HG02642 (cell line): ENCODE measurements around the gene MCFD2.
"Not testable (repeated sequence)": the region's sequence is repeated elsewhere in the genome, so short reads cannot be mapped to it uniquely, and the experiment has no call there.

Experiments
- ATAC-seq: cut with Tn5 transposase; IDR thresholded peaks from one replicate; pipeline ENCODE4 v1.9.1; 2021; ENCODE audit warnings: mild to moderate bottlenecking; ENCODE audit not compliant: unreplicated experiment, poor library complexity

Gene MCFD2

DNA sequence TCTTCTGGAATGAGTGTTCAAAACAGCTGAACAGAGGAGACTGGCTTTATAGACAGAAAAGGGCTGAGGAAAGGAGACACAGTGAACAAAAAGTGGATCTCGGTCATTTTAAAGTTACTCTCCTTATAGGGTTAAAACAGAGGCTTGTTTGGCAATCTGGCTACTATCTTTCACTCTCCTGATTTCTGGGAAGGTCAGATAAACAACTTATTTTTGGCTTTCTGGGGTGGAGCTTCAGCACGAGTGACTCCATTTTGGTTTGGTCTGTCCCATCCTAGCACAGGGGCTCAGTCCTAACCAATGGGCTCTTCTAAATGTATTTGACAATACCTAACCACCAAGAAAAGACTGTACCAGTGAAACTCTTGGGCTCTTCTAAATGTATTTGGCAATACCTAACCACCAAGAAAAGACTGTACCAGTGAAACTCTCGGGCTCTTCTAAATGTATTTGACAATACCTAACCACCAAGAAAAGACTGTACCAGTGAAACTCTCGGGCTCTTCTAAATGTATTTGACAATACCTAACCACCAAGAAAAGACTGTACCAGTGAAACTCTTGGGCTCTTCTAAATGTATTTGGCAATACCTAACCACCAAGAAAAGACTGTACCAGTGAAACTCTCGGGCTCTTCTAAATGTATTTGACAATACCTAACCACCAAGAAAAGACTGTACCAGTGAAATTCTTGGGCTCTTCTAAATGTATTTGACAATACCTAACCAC is 39.5 kb downstream of the MCFD2 start:
- not testable (repeated sequence) for ATAC-seq

DNA sequence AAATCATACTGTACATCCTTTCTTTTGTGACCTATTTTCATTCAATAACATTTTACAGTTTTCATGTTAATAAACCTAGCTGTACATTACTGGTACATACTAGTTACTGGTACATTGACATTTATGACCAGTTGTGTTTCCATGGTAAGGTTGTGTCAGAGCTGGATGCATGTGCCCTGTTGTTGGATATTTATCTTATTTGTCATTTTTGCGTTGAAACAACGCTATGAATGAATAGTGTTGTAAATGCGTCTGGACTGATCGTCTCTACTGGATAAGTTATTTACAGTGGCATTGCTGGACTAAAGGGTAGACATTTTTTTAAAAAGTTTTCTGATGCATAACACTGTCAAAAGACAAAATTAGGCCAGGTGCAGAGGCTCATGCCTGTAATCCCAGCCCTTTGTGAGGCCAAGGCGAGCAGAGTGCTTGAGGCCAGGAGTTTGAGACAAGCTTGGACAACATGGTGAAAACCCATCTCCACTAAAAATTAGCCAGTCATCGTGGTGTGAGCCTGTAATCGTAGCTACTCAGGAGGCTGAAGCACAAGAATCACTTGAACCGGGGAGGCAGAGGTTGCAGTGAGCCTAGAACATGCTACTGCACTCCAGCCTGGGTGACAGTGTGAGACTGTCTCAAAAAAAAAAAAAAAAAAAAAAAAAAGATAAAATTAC is 40.2 kb downstream of the MCFD2 start:
- no peak for ATAC-seq

DNA sequence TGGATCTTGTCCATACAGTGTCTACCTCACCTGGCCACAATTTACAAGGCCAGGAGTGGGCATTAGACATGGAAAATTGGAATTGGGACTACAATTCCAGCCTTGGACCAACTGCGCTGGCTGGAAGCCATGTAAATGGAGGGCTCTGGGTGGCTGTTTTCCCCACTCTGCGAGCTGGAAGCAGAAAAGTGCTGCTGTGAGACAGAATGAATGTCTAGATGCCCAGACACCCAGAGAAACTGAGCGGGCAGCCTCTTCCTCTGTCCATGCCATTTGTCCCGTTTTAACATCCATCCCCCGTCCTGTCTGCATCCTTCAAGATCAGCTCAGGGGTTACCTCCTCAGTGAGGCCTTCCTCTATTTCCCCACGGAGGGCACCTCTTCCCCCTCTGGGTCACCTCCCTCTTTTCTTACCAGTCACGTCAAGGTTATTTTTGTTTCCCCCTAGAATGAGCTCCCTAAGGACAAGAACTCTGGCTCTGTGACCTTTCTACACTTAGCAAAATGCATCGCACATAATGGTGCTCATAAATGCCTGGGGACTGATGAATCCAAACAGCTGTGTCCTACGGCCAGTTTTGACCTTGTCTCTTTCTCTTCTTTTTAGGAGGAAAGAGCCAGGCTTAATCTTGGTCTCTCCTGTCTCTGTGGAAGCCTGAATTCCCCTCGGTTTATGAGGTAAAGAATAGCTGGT is 41.2 kb downstream of the MCFD2 start:
- ATAC-seq: no peak

DNA sequence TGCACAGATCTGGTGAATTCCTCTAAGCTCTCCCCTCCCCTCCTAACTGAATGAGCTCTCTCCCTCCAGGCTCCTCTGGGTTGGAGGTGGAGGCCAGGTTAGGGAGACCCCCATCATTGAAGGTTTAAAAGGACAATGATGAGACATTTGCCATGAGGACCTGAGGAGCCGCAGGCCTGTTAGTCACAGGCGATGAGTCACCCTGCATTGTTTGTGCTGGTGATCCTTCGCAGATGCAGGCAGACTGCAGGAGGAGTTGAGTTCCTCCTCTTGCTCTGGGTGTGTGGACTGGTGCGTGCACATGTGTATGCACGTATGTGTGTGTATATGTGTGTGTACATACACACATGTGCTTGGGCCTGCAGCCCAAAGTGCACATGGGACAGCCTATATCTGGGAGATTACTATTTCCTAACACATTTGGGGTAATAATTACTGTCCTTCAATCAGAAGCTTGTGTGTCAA is 42.0 kb downstream of the MCFD2 start:
- ATAC-seq: no peak

DNA sequence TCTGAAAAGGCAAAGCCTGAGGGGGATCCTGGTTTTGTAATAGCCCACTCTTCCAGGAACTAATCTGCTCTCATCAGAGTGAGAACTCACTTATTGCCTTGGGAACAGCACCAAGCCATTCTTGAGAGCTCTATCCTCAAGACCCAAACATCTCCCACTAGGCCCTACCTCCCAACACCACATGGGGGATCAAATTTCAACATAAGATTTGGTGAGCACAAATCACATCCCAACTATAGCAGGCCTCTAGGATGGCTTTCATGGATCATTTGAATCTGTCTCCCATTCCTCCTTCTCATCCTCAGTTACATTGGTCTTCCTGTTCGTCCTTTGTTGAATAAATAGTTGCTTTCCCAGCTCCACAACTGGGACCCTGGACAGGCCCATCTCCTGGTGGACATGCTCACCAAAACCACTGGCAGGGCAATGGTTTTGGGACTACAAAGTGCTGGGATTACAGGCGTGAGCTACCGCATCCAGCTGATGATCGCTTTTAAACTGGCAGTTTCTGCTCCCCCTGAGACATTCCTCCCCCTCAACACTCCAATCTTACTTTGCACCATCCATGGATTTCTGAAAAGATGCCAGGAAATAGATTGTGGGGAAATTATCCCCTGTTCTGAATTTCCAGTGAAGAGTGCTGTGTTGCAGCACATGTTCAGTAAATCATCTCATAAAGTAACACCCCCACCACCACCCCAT is 42.6 kb downstream of the MCFD2 start:
- no peak for ATAC-seq

DNA sequence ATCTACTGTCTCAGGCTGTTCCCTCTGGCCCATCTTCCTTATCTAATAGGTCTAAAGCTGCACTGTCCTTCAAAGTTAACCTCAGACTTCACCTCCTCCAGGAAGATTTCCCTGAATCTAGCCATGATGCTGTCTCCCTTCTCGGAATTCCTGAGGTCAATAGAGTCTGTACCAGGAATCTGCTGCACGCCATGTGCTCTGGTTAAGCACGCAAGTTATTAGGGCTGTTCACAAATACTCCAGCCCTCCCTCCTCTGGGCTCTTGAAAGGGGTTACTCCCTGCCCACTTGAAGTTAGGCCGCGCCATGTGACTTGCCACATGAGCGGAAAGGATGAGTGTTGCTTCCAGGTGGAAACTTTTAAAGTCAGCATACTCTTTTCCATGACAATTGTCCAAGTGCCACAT is 43.6 kb downstream of the MCFD2 start:
- no peak for ATAC-seq

DNA sequence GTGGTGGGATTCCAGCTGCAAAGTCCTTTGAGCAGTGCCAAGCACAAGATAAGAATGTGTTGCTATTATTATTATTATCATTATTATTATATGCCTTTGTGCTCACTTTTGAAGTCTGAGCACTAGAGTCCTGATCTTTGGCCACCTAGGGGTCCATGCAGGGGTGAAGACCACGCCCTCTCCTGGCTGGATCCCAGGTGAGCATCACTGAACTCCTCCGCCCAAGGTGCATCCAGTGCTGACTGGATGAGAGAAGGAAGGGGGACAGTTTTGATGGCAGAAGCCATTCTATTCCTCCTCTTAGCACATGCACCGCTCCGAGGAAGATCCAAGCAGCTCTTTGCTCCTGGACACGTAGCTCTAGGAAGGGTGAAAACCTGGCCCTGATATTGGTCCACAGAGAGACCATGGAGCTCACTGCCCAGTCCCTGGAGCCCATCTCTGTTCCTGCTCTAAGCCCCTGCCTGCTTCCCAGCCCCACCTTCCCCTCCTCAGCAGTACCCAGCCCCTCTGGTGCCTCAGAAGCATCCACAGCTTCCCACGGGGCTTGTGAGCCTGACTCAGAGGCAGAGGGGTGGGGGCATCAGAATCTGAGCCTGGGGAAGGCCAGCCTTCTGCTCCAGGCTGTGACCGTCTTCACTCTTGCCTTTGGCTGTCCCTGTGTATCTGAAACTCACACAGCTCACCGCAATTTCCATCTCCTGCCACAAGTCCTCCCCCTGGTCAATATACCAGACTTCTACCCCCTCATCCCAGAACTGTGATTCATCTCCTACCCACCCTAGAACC is 45.4 kb downstream of the MCFD2 start:
- ATAC-seq: no peak

DNA sequence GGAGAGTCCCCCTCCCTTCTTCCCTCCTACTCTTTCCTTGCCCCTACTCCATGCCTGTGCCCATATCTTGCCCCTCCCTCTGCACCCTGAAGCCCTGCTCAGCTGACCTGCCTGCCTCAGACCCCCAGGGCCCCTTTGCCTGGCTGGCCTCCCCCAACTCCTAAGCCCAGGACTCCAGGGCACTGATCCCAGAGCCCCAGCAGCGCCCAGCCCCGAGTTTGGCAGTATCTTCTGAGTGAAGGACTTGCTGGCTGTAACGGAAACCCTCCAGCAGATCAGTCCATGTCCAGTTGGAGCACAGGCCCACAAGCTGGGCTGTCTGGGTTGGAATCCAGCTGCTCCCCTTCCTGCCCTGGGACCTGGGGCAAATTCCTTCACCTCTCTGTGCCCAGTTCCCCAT is 46.0 kb downstream of the MCFD2 start:
- no peak for ATAC-seq

DNA sequence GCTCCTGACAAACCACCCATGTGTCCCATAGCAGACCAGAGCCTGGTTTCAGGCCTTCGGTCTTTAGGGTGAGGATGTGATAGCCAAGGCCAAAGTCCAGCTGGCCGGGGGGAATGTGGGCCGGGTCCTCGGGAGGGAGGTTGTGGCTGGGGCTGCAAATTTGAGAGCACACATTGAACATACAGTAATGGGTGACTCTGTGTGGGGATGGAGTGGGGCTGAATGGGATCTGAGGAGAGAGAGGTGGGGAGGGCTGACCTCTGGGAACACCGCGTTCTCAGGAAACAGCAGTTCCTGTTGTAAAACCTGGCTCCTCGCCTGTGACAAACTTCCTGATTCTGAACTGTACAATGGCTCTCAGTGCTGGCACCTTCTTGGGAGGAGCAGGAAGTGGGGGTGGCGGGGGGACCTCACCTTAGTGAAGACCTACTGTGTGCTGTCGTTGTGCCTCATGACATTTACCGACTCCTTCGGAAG is 48.8 kb downstream of the MCFD2 start:
- ATAC-seq: no peak

DNA sequence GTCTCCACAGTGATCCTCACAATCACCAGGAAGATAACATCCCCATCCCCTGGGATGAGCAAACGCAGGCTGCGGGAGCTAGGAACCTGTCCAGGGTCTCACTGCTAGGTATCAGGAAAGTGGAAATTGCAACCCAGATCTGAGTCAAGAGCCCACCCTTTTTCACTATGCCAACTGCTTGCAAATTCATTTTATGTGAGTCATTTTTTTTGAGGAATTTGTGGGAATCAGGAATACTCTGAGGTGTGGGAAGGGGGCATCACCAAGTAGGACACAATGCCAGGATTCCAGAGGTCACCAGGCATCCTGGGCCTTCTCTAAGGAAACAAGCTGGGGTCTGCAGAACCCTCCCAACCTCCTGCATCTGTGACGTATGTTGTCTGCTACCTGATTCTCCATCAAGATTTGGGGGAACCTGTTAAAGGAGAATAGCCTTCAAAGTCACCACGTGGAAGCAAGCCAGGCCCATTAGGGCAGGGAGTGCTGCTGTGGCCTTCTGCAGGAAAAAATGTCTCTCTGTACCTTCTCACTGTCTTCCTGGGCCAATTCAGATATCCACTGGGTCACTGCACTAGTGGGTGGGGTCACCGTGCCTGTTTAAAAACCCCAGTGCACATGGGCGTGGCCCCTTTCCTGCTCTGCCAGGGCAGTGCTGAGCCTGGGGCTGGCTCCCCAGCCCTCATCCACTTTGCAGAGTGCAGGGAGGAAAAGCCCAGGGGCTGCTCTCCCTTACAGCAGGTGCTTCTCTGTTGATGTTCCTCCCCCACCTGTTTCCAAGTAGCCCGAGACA is 50.2 kb downstream of the MCFD2 start:
- no peak for ATAC-seq

DNA sequence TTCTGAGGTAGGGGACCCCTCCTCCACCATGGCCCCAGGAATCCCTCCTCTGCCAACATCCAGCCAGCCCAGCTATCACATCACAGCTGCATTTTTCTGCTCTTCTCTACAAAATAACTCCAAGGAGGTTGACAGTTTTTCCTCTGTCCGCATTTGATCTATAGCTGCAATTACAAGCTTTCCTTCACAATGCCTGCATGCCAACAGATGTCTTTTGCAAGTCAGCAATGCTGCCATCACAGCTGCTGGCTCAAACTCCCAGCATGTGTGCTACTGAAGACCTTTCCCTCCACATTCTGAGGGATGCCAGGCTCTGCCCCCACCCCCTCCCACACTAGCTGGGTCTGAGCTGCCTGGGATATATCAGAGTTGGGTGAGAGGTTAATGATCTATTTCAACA is 51.7 kb downstream of the MCFD2 start:
- ATAC-seq: no peak

DNA sequence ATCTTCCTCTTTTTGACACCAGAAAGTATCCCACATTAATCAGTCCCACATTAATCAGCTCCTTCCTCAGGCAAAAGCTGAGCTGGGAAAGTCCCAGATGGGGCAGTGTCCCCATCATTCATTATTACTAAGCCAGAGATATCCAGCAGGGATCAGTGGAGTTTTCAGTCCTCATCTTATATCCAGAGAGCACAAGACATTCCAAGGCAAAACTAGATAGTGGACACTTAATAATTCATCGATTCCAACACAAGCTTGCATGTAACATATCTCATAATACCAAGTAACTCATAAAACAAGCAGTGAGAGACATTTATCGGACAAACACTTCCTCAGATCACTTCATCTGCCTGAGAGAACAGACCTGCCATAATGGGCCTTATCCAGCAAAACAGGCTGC is 53.1 kb downstream of the MCFD2 start:
- no peak for ATAC-seq

DNA sequence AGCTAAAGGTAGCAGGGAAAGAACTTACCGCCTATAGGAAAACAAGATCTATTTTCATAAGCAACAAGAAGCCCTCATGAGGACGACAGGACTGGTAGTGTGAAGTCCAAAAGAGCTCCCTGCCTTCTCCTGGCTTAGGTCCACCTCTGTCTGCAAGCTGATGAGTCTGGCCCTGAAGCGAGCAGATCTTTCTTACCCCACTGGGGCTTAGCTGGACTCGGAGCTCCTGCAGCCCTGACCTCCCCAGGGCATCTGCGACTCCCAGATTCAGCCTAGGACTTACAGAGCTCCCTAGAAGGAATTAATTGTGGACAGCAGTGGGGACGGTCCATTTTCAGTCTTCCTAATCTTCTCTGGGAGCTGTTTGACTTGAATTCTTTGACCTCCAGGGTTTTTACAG is 53.7 kb downstream of the MCFD2 start:
- no peak for ATAC-seq

DNA sequence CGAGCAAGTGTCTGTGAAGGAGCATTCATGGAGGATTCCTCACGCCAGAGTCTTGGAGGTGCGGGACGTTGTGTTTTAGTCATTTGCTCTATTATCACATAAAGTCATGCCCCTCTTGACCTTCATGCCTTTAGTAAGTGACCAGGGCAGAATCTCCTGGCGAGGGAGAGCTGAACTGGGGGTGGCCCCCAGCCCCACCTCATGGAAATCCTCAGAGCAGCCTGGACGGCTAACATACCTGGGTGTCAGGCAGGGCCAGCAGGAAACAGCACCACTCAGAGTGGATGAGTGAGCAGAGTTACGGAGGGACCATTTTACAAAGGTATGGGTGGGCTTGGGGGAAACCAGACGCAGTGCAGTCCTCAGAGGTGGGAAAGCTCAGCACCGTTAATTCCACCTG is 56.1 kb downstream of the MCFD2 start:
- ATAC-seq: no peak

DNA sequence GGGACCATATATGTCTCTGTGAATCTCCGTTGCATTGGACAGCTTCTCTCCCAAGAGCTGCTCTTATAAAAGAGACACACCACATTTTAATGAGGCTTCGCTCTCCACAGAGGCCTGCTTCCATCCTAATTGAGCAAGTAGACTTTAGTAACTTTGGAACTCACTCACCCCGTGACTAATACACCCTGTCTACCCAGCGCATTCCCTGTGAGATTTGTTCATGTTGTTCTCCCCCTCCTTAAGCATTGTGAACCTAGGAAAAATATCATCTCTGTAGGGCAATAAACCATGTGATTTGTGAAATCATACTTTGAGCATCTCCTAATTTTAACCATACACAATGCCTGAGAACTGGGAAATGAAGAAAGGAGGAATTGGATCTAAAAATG is 56.9 kb downstream of the MCFD2 start:
- ATAC-seq: no peak

DNA sequence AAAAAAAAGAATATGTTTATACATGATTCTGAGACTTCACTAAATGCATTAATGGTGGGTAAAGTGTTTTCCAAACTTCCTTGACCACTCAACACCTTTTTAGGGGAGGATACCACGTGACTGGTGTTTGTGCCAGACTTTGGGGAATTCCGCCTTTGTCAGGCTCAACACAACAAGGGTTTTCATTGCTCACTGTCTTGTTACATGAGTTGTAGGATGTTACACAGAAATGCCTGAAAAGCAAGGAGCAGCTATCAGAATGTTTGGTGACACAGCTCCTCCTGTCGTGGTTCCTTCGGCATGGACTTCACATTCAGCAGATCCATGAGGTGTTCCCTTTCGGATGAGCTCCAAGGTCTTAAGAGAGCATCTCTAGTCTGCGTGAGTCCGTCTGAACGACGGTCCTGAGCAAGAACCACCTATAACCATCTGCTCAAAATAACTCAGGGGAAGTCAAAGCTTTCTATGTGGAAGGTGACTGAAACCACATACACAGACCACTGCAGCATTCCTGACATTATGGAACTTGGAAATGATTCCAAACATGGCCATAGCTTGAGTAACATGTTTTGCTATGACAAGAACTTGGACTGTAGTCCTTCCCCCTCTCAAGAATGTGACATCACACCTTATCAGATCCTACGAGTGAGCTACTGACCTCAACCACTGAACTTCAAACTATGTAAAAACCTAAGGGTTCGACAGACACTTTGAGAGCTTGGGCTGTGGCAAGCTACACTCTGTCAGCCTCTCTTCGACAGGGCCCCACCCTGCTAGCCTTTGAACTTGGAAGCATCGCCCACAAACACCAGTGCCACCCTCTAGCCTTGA is 57.5 kb downstream of the MCFD2 start:
- no peak for ATAC-seq

DNA sequence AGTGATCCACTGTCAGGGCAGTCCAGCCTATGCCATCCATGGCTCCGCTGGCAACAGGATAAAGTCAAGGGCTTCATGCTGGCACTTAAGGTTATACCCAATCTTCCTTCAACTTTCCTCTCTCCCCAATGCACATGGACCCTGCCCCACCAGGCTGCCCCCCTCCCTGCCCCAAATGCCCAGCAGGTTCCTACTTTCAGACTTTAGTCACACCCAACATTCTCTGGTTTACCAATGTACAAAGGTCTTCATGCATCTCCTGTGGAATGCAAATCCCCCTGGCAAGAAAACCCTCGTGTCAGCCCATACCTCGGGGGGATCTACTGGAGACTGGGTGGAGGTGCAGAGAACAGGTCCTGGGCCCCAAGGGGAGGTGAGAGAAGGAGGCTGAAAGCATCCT is 59.3 kb downstream of the MCFD2 start:
- no peak for ATAC-seq

DNA sequence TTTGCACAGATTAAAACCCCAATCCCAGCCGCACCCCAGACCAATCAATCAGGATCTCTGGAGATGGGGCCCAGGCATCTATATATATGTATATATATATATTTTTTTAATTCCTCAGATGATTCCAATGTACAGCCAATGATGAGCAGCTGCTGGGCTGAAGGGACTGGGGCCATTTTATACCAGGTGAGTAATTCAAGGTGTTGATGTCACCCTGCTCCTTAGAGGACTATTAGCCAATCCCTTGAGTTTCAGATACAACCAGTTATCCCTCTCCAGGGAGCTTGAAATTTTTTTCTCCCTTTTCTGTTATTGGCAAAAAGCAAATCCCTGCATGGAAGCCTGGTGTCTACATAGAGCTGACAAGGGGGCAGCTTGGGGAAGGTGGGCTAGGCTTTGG is 59.8 kb downstream of the MCFD2 start:
- ATAC-seq: no peak
